HepG2 (cell line): ENCODE data around the gene PRR33.

ENCODE experiments used
- CTCF ChIP-seq: sonication (generic); formaldehyde crosslinking; IDR thresholded peaks from 2 replicates; pipeline ENCODE4 v1.5.0; 2020; ENCODE audit warnings: mild to moderate bottlenecking, missing genetic modification reagents, moderate library complexity
- ETS1 ChIP-seq: sonication (generic); formaldehyde crosslinking; IDR thresholded peaks from 2 replicates; pipeline ENCODE4 v1.4.0; 2020; ENCODE audit warnings: missing genetic modification reagents
- GLI4 ChIP-seq: sonication (generic); formaldehyde crosslinking; IDR thresholded peaks from 2 replicates; pipeline ENCODE4 v1.5.1; 2020; ENCODE audit warnings: missing genetic modification reagents, mild to moderate bottlenecking, moderate library complexity, borderline replicate concordance
- IRF1 ChIP-seq: sonication (generic); formaldehyde crosslinking; IDR thresholded peaks from 2 replicates; pipeline ENCODE4 v1.4.0; 2020; ENCODE audit warnings: low read depth, mild to moderate bottlenecking, missing genetic modification reagents
- PATZ1 ChIP-seq: sonication (generic); formaldehyde crosslinking; IDR thresholded peaks from 2 replicates; pipeline ENCODE4 v1.4.0; 2020; ENCODE audit warnings: missing genetic modification reagents
- POLR2A ChIP-seq, 2 experiments: IDR thresholded peaks; 2 replicates each; pipeline ENCODE4 v1.6.1; 2011; ENCODE audit warnings: low read depth in 2 of 2, low read length in 2 of 2, mild to moderate bottlenecking in 1 of 2, moderate library complexity in 1 of 2; ENCODE audit not compliant: insufficient read depth in 1 of 2
- TAF1 ChIP-seq: sonication (generic); formaldehyde crosslinking; IDR thresholded peaks from 2 replicates; pipeline ENCODE4 v1.4.0; 2020; ENCODE audit warnings: missing genetic modification reagents
- ZSCAN29 ChIP-seq: sonication (generic); formaldehyde crosslinking; conservative IDR thresholded peaks from 2 replicates; pipeline ENCODE4 v1.4.0; 2020; ENCODE audit warnings: mild to moderate bottlenecking, missing genetic modification reagents

GRCh38 chr11:1880746-1881441 is 10.8 kb downstream of the PRR33 start:
- TF ChIP-seq ETS1 (CRISPR knock-in tag) (no peak), TAF1 (no peak), PATZ1 (CRISPR knock-in tag) (no peak), POLR2A (IDR thresholded peaks at IDR 0.05; ENCODE audit: insufficient read depth in 1 of 2, low read depth in 2 of 2, low read length in 2 of 2) (no peak), CTCF (CRISPR knock-in tag) (no peak), ZSCAN29 (CRISPR knock-in tag) (no peak), GLI4 (CRISPR knock-in tag) (no peak), IRF1 (no peak)
